NCI-H510A treated with DMSO at 0.1 percent for 48 hours (cell line): ENCODE results near the gene ASPHD2.
"Not testable (repeated sequence)": the region's sequence is repeated elsewhere in the genome, so short reads cannot be mapped to it uniquely, and the experiment has no call there.

Source experiments
- DNase-seq: peaks from one replicate; lab custom pipeline; 2025; lab: John Stamatoyannopoulos, UW

The ASPHD2 gene

GRCh38 chr22:26416670-26417276 lies 12.3 kb upstream of the ASPHD2 start:
- no peak for DNase-seq

- DNase-seq, result no peak
These were observed 11.7 kb upstream of the ASPHD2 start for GRCh38 chr22:26417406-26417805.

GRCh38 chr22:26418620-26419019 lies 10.4 kb upstream of the ASPHD2 start:
- no peak for DNase-seq

- DNase-seq, result no peak
These were observed 2.1 kb upstream of the ASPHD2 start for GRCh38 chr22:26426924-26427323.

- no peak for DNase-seq
These were observed 612 bp downstream of the ASPHD2 start for GRCh38 chr22:26429458-26430286.

GRCh38 chr22:26430600-26430999 lies 1.5 kb downstream of the ASPHD2 start:
- DNase-seq, result no peak

- no peak for DNase-seq
These were observed 2.4 kb downstream of the ASPHD2 start for GRCh38 chr22:26431261-26431995.

GRCh38 chr22:26432619-26433311 lies 3.7 kb downstream of the ASPHD2 start:
- DNase-seq, result no peak

GRCh38 chr22:26433805-26434204 lies 4.7 kb downstream of the ASPHD2 start:
- DNase-seq, result no peak

GRCh38 chr22:26435327-26436093 lies 6.5 kb downstream of the ASPHD2 start:
- no peak for DNase-seq

GRCh38 chr22:26436903-26437515 lies 7.9 kb downstream of the ASPHD2 start:
- no peak for DNase-seq

- DNase-seq, result no peak
These were observed 8.8 kb downstream of the ASPHD2 start for GRCh38 chr22:26437694-26438392.

- not testable (repeated sequence) for DNase-seq
These were observed 9.7 kb downstream of the ASPHD2 start for GRCh38 chr22:26438776-26439175.

GRCh38 chr22:26439559-26439958 lies 10.5 kb downstream of the ASPHD2 start:
- no peak for DNase-seq

GRCh38 chr22:26442086-26442756 lies 13.2 kb downstream of the ASPHD2 start:
- no peak for DNase-seq

GRCh38 chr22:26443901-26444690 lies 15.0 kb downstream of the ASPHD2 start:
- no peak for DNase-seq

- DNase-seq, result peak; percentile 15
These were observed 15.7 kb downstream of the ASPHD2 start for GRCh38 chr22:26444777-26445176.

- peak; percentile 25 for DNase-seq
These were observed 16.7 kb downstream of the ASPHD2 start for GRCh38 chr22:26445577-26446275.
